ENCODE data around the gene COL16A1. TPM values are rescaled to one million over a fixed set of nuclear protein-coding genes. Genes with fewer than 3 reads are reported as not detected.

COL16A1 gene
- total and polyA plus RNA-seq, 2 of the 4 experiments (the other 2 are of a cell fraction), result 34.2 to 62.8 TPM

GRCh38 chr1:31639543-31639942 lies 64.3 kb downstream of the COL16A1 start:
- H3K4me2 ChIP-seq (ENCODE audit: low read depth, low read length), result peak overlapping the region; percentile 37
- BruUV-seq (replicated peaks), result no TSS peak

More at GRCh38 chr1:31639543-31639942, 64.3 kb downstream of the COL16A1 start:
- no peak overlapping the region for H2BK15ac ChIP-seq (ENCODE audit: low read depth, low read length)
- no peak overlapping the region for H2AFZ ChIP-seq (replicated peaks; ENCODE audit: low read length, poor library complexity)
- DNase-seq, result peak; percentile 78
- no peak overlapping the region for H3K4me3 ChIP-seq (ENCODE audit: insufficient read depth, low read depth, low read length)
- no peak overlapping the region for H3K9ac ChIP-seq (ENCODE audit: low read depth, low read length)
- POLR2A ChIA-PET (ENCODE audit: unreplicated experiment), result no interaction called here
- WGBS, 2 experiments (ENCODE audit: extremely low coverage in 2 of 2, insufficient read length in 1 of 2), result 67% methylated on average over 5 of the region's 5 CpGs; no CpG with 5 or more reads in 1 of the 2 experiments
- no peaks in the 10 kb centered on the region for H3K36me3 ChIP-seq (ENCODE audit: control insufficient read depth, insufficient read depth, low read length)
- no peak overlapping the region for H4K5ac ChIP-seq (ENCODE audit: low read depth, low read length)
- H2AK5ac ChIP-seq (ENCODE audit: low read depth, low read length), result no peak overlapping the region
- CTCF ChIA-PET, result interaction anchor here (1.6 kb wide), 1 partner anchor 11 kb away, joined by 4 read pairs; no protein-coding TSS in a partner anchor
- no peak overlapping the region for H2BK20ac ChIP-seq (ENCODE audit: low read depth, low read length)
- no peak overlapping the region for H2BK120ac ChIP-seq (ENCODE audit: low read depth, low read length)
- in situ Hi-C loops (cut with MboI; ENCODE audit: low sequenced_read_pairs) (no loop called here), intact Hi-C loops (cut with micrococcal nuclease) (no loop called here), dilution Hi-C loops (cut with HindIII; ENCODE audit: low sequenced_read_pairs, unreplicated experiment) (no loop called here)
- no peak overlapping the region for H3K14ac ChIP-seq (replicated peaks; ENCODE audit: low read depth, low read length)
- TF ChIP-seq RCOR1 (IDR thresholded peaks at IDR 0.05; ENCODE audit: insufficient replicate concordance, low read length) (peak; percentile 60), SMC3 (IDR thresholded peaks at IDR 0.05; ENCODE audit: low read depth, low read length) (no peak), NFE2L2 (IDR thresholded peaks at IDR 0.05; ENCODE audit: low read depth, low read length) (peak; percentile 62; the same call in 1 of the 2 replicates), RFX5 (IDR thresholded peaks at IDR 0.05; ENCODE audit: low read depth, low read length) (no peak), FOS (IDR thresholded peaks at IDR 0.05; ENCODE audit: low read depth, low read length) (peak; percentile 4; the same call in 1 of the 2 replicates), BHLHE40 (IDR thresholded peaks at IDR 0.05; ENCODE audit: low read depth, low read length) (0 out of 2 replicates have a peak, but pooled peaks have one; percentile 6), MXI1 (IDR thresholded peaks at IDR 0.05; ENCODE audit: borderline replicate concordance, low read depth, low read length) (no peak), CEBPB (IDR thresholded peaks at IDR 0.05; ENCODE audit: low read depth, low read length) (peak; percentile 90), USF2 (IDR thresholded peaks at IDR 0.05; ENCODE audit: low read depth, low read length) (no peak)
- H3K23ac ChIP-seq (ENCODE audit: low read depth, low read length), result no peak overlapping the region
- H3K4me1 ChIP-seq (ENCODE audit: control insufficient read depth, insufficient read depth, low read length), result peaks cover 14% of the 10 kb centered on the region; the same call in 1 of the 2 replicates
- peaks cover 49% of the 10 kb centered on the region for H4K20me1 ChIP-seq (ENCODE audit: insufficient read depth, low read length)
- no peaks in the 10 kb centered on the region for H3K9me3 ChIP-seq (ENCODE audit: control insufficient read depth, insufficient read depth, low read length)
- ATAC-seq (ENCODE audit: low read depth), result peak; percentile 49
- no peak overlapping the region for H2AK9ac ChIP-seq (replicated peaks; ENCODE audit: low read depth, low read length, poor library complexity)
- H2BK5ac ChIP-seq (ENCODE audit: low read depth, low read length, poor library complexity, severe bottlenecking), result peak overlapping the region; percentile 41
- H4K8ac ChIP-seq (ENCODE audit: low read depth in 2 of 2, low read length in 2 of 2), result peak overlapping the region in 1 of 2 experiments; percentile 11; a peak in 1 of 4 replicates
- H3K27ac ChIP-seq (ENCODE audit: insufficient read depth, low read length), result peak overlapping the region; percentile 25; the same call in 1 of the 2 replicates
- H3K56ac ChIP-seq (ENCODE audit: extremely low read depth, insufficient read depth, low read length), result no peak overlapping the region
- no peak overlapping the region; the same call in 1 of the 2 replicates for H4K91ac ChIP-seq (ENCODE audit: insufficient read depth, low read depth, low read length)
- H3K18ac ChIP-seq (ENCODE audit: low read depth, low read length), result no peak overlapping the region
- H3K4ac ChIP-seq (ENCODE audit: low read depth, low read length), result no peak overlapping the region
- peaks cover 37 to 85% of the 10 kb centered on the region in 2 experiments for H3K79me1 ChIP-seq (ENCODE audit: low read depth in 1 of 2, low read length in 2 of 2)
- no peaks in the 10 kb centered on the region for H3K27me3 ChIP-seq (ENCODE audit: control insufficient read depth, insufficient read depth, low read length)
- H3K9me1 ChIP-seq (ENCODE audit: insufficient read depth, low read length), result peaks cover 16% of the 10 kb centered on the region

Measured in IMR-90 (cell line).